RWPE2 (cell line): ENCODE data around the gene DGUOK.

ENCODE experiments used
- ATAC-seq: fragments of 200-7000 bp; cut with Tn5 transposase; 3 replicates; pipeline ENCODE4 v1.9.1; 2021; ENCODE audit warnings: low read depth
- DNase-seq: peaks from one replicate; pipeline ENCODE4 v3.0.0-alpha.2; 2020; ENCODE audit warnings: low spot score
- H3K27ac ChIP-seq: fragments of 450-650 bp; 2 replicates; pipeline ENCODE4 v1.5.1; 2017; ENCODE audit warnings: mild to moderate bottlenecking; ENCODE audit not compliant: poor library complexity, severe bottlenecking
- H3K27me3 ChIP-seq: fragments of 250-450 bp; sonication (Bioruptor Pico); 2 replicates; pipeline ENCODE4 v1.5.1; 2021; ENCODE audit warnings: mild to moderate bottlenecking, moderate library complexity; ENCODE audit not compliant: insufficient read depth, poor library complexity, severe bottlenecking
- H3K36me3 ChIP-seq: fragments of 250-450 bp; sonication (Bioruptor Pico); 2 replicates; pipeline ENCODE4 v1.5.1; 2020; ENCODE audit warnings: low read depth, mild to moderate bottlenecking, moderate library complexity
- H3K4me1 ChIP-seq: fragments of 250-450 bp; sonication (Bioruptor Pico); 2 replicates; pipeline ENCODE4 v1.5.1; 2021; ENCODE audit warnings: mild to moderate bottlenecking, moderate library complexity; ENCODE audit not compliant: insufficient read depth, poor library complexity, severe bottlenecking
- H3K4me3 ChIP-seq: fragments of 250-450 bp; sonication (Bioruptor Pico); 2 replicates; pipeline ENCODE4 v1.5.1; 2021; ENCODE audit warnings: mild to moderate bottlenecking, moderate library complexity; ENCODE audit not compliant: severe bottlenecking
- H3K9me3 ChIP-seq: fragments of 250-450 bp; sonication (Bioruptor Pico); 2 replicates; pipeline ENCODE4 v1.5.1; 2021; ENCODE audit warnings: mild to moderate bottlenecking, moderate library complexity; ENCODE audit not compliant: severe bottlenecking
- TF ChIP-seq, protein P1 (sequence below): fragments of 450-650 bp; IDR thresholded peaks from one replicate; pipeline ENCODE4 v1.5.1; 2017; ENCODE audit warnings: mild to moderate bottlenecking, moderate library complexity; ENCODE audit not compliant: poor library complexity, severe bottlenecking

The DGUOK gene

DNA sequence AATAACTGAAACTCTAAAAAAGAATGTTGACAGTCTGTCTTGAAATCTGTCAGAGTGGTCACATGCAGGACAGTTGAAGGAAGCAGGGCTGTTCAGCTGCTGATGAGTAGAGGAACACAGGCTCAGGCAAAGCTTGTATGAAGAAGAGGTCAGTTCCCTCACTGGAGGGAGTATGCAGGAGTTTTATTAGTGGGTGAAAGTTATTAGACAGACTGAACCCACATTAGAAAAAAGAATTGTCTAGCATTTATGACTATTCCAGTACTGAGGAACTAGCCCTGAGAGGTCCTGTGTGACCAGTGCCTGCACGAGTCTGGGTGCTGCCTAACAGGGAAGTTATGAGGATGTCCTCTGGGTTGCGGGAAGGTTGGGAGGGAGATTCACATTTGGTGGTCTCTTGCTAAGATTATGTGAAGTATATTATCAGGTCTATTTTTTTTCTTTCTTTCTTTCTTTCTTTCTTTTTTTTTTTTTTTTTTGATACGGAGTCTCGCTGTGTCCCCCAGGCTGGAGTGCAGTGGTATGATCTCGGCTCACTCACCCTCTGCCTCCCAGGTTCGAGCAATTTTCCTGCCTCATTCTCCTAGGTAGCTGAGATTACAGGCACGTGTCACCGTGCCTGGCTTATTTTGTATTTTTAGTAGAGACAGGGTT is 67.6 kb downstream of the DGUOK start:
- Histone ChIP-seq H3K9me3 (no peaks in the 10 kb centered on the region), H3K27me3 (no peaks in the 10 kb centered on the region), H3K4me1 (peaks cover 31% of the 10 kb centered on the region), H3K27ac (peak overlapping the region; percentile 63), H3K36me3 (peaks cover 25% of the 10 kb centered on the region), H3K4me3 (no peak overlapping the region)
- TF ChIP-seq, protein P1, sequence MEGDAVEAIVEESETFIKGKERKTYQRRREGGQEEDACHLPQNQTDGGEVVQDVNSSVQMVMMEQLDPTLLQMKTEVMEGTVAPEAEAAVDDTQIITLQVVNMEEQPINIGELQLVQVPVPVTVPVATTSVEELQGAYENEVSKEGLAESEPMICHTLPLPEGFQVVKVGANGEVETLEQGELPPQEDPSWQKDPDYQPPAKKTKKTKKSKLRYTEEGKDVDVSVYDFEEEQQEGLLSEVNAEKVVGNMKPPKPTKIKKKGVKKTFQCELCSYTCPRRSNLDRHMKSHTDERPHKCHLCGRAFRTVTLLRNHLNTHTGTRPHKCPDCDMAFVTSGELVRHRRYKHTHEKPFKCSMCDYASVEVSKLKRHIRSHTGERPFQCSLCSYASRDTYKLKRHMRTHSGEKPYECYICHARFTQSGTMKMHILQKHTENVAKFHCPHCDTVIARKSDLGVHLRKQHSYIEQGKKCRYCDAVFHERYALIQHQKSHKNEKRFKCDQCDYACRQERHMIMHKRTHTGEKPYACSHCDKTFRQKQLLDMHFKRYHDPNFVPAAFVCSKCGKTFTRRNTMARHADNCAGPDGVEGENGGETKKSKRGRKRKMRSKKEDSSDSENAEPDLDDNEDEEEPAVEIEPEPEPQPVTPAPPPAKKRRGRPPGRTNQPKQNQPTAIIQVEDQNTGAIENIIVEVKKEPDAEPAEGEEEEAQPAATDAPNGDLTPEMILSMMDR = no peak
- ATAC-seq = no peak
- DNase-seq = no peak

DNA sequence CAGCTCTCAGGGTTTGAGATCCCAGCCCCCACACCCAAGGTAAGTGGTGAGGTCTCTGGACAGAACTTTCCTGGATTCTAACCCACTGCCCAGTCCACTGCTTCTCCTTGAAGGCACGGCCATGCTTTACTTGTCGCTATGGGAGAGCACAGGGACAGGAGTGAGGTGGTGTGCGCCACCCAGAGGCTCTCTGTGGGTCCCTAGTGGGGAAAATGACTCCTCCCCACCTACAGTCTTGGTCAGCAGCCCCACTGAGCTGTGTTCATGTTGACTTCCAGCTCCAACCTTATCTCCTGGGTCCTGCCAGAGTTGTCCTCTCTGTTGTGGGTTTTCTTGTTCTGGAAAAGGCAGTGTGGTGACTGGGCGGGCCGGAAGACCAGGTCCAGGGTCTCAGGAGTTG is 69.1 kb downstream of the DGUOK start:
- TF ChIP-seq, protein P1 = no peak

DNA sequence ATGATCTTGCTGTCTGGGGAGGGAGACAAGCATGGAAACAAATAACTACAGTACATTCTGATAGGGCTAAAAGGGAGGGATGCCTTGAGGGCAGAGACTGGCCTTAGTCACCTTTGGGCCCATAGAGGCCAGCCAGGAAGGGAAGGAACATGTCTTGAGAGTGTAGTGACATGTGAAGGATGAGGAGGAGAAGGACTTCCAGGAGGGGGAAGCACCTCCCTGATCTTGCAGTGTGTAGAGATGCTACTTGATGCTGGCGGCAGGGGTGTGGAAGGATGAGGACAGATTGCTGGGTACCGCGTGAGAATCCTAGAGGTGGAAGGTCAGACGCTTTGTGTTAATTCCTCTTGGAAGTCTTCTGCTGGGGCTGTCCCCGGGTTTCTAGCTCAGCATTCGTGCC is 71.1 kb downstream of the DGUOK start:
- TF ChIP-seq, protein P1 = no peak
- Histone ChIP-seq H3K27ac (no peak overlapping the region), H3K9me3 (no peaks in the 10 kb centered on the region), H3K4me3 (no peak overlapping the region), H3K36me3 (peaks cover 3% of the 10 kb centered on the region; the same call in 1 of the 2 replicates), H3K27me3 (no peaks in the 10 kb centered on the region), H3K4me1 (peaks cover 23% of the 10 kb centered on the region)
- no peak for ATAC-seq
- no peak for DNase-seq

More for the DNA sequence above, 69.1 kb downstream of the DGUOK start:
- Histone ChIP-seq H3K27ac (no peak overlapping the region), H3K4me3 (no peak overlapping the region), H3K9me3 (no peaks in the 10 kb centered on the region), H3K4me1 (peaks cover 32% of the 10 kb centered on the region), H3K27me3 (no peaks in the 10 kb centered on the region), H3K36me3 (peaks cover 11% of the 10 kb centered on the region)
- DNase-seq (no peak), ATAC-seq (no peak)

GRCh38 chr2:73998451-73998850 is 71.8 kb downstream of the DGUOK start:
- no peak for ATAC-seq
- no peak overlapping the region for H3K27ac ChIP-seq
- H3K4me3 ChIP-seq = no peak overlapping the region
- no peaks in the 10 kb centered on the region for H3K9me3 ChIP-seq
- H3K27me3 ChIP-seq = no peaks in the 10 kb centered on the region
- H3K4me1 ChIP-seq = peaks cover 20% of the 10 kb centered on the region
- no peak for DNase-seq
- TF ChIP-seq, protein P1 = no peak
- peaks cover 3% of the 10 kb centered on the region; the same call in 1 of the 2 replicates for H3K36me3 ChIP-seq

DNA sequence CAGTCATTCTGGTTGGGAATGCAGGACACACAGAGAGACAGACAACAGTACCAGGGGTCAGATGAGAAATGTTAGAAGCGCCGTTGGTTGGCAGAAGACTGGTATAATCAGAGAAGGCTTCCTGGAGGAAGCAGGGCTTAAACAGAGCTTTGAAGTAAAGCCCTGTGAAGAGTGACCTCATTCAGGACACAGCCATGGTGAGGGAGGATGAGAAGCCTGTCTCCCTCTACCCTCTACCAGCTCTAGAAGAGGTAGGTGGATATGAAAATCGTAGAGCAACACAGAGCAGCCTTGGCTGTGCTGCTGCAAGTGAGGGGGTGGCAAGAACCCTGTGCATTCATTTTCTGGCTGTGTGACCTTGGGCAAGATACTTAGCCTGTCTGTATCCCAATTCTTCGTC is 72.3 kb downstream of the DGUOK start:
- Histone ChIP-seq H3K9me3 (no peaks in the 10 kb centered on the region), H3K36me3 (peaks cover 3% of the 10 kb centered on the region; the same call in 1 of the 2 replicates), H3K27ac (no peak overlapping the region), H3K4me3 (no peak overlapping the region), H3K4me1 (peaks cover 20% of the 10 kb centered on the region), H3K27me3 (no peaks in the 10 kb centered on the region)
- DNase-seq = no peak
- TF ChIP-seq, protein P1 = no peak
- no peak for ATAC-seq
